HG03571 (cell line): Measurements from ENCODE around the gene DOLPP1.

Experiments used
- ATAC-seq: cut with Tn5 transposase; IDR thresholded peaks from one replicate; pipeline ENCODE4 v1.9.1; 2021; ENCODE audit not compliant: unreplicated experiment

The DOLPP1 gene, protein sequence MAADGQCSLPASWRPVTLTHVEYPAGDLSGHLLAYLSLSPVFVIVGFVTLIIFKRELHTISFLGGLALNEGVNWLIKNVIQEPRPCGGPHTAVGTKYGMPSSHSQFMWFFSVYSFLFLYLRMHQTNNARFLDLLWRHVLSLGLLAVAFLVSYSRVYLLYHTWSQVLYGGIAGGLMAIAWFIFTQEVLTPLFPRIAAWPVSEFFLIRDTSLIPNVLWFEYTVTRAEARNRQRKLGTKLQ

DNA sequence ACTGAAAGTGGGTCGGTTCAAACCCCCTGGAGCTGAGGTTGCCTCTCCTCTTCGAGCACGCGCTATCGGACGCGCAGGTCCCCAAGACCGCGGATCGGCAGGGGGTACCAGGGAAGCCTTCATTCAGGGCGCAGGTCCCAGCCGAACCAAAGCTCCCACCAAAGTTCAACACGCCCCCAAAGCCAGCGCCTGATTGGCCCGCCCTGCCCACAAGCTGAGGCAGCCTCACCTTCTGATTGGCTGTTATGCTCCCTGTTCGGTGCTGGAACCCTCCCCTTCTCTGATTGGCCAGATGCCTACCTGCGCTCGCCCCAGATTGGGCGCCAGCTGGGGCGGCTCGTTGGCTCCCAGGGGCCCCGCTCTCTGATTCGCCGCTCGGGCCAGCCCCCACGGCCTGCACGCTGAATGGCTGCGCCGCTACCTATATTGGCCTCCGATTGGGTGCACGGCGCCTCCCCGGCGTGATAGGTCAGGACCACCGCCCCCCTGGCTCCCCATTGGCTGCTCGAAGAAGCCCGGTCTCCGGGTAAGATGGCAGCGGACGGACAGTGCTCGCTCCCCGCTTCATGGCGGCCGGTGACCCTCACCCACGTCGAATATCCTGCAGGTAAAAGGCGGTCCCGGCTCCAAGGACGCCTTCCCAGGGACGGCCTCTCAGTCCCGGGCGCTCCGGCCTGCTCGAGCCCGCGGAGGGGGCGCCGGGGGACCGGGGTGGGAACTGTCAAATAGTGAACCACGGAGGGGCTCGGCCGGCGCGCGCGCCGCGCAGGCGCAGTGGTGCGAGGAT, at the start of gene DOLPP1:
Gene DOLPP1, plus strand, starts transcription at position 511 of the 787 bp plus-strand sequence. Its CDS starts 21 bp downstream, at position 532.
- peak; percentile 87 for ATAC-seq

DNA sequence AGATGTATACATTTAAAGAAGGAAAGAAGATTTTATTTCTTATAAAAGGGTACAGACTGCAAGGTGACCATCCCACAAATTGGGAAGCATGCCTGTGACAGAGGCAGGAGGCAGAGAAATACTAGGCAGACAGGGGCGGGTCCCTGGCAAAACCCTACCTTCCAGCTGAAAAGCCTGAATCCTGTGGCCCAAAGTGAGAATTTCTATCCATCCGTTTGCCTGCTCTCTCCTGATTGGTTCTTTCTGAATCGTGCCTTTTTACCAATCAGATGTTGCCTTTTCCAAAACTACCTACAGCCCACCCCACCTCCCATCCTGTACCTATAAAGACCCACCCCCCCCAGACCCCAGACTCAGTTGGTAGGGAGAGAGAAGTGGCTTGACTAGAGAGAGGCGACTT, 49.4 kb upstream of the DOLPP1 start:
- ATAC-seq: no peak

DNA sequence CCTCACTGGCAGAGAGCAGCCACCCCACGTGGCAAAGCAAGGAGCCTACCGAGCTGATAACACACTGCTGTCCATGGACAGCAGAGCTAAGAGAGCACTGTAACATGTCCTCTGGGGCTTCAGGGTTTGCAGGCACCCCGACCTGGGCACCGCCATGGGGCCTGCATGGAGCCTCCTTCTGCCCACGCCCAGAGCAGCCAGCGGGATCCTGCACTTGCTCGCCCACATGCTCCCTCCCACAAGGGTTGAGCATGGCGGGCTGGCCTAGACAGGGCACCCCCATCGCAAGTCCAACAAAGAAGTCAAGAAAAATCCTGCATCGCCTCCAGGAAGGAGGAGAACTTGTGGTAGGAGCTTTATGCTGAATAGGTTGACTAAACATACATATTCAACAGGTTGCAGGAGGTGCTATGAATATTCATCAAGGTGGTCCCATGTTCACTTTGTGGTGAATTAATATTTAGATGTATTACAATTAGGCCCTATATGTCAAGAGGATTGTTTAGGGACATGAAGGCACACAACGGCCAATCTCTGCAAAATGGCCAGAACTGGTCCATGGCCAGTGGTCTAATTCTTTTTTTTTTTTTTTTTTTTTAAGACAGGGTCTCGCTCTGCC, 48.3 kb upstream of the DOLPP1 start:
- no peak for ATAC-seq

DNA sequence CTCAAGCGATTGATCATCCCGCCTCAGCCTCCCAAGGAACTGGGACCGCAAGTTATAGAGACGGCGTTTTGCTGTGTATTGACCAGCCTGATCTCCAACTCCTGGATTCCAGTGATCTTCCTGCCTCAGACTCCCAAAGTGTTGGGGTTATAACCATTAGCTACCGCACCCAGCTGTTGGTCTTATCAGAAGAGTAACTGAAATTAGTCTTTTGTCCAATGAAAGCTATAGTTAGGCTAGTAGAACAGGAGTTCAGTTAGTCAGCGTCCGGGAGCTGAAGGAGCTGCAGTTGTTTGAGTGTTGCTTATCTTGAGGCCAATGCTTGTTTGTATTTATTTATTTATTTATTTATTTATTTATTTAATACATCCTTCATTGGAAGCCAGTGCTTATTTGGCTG, 47.7 kb upstream of the DOLPP1 start:
- ATAC-seq: no peak

DNA sequence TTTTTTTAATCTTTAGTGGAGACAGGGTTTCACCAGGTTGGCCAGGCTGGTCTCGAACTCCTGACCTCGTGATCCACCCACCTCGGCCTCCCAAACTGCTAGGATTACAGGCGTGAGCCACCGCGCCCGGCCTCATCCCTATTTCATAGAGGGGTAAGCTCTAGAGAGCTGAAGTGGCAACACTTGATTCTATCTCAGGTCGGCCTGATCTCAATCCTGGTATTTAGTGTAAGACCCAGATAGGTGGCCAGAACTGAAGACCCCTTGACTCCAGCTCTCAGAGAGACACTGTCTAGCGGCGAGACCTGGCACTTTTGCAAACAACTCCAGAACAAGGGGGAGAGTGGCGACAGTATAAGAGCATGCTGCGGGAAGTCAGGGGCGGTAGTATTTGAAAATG, 45.1 kb upstream of the DOLPP1 start:
- peak; percentile 2 for ATAC-seq

DNA sequence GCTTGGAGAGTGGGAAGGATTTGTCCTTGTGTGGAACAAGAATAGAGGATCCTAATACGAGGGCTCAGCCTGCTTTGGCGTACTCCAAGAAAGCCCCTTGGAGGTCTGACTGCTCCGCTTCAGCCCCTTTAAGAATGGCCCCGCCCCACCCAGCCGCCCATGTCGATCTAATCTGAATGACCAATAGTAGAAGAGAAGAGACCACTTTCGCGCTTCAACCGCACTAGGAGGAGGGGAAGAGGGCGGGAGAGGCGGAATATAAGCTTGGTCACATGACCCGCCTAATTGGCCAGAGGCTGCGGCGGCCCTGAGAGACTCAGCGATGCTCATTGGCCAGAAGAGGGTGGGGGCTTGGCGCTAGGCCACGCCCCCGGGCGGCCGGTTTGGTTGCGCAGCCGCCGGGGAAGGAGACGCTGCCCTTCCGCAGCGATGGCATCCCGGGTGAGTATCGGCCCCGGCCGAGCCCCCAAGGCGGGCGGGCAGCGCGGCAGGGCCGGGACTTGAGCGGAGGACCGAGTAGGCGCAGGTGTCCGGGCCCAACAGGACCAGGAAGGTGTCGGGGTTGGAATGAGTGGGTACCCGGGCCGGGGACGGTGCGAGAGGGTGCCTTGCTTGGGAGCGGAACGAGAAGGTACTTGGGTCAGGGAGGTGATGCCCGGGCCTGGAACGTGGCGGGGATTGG, 44.5 kb upstream of the DOLPP1 start, which contains the start of gene MIGA2:
Gene MIGA2, plus strand, starts transcription at position 386 of the 682 bp plus-strand sequence. CDS start 3,969 bp downstream, outside the sequence.
- peak; percentile 87 for ATAC-seq

DNA sequence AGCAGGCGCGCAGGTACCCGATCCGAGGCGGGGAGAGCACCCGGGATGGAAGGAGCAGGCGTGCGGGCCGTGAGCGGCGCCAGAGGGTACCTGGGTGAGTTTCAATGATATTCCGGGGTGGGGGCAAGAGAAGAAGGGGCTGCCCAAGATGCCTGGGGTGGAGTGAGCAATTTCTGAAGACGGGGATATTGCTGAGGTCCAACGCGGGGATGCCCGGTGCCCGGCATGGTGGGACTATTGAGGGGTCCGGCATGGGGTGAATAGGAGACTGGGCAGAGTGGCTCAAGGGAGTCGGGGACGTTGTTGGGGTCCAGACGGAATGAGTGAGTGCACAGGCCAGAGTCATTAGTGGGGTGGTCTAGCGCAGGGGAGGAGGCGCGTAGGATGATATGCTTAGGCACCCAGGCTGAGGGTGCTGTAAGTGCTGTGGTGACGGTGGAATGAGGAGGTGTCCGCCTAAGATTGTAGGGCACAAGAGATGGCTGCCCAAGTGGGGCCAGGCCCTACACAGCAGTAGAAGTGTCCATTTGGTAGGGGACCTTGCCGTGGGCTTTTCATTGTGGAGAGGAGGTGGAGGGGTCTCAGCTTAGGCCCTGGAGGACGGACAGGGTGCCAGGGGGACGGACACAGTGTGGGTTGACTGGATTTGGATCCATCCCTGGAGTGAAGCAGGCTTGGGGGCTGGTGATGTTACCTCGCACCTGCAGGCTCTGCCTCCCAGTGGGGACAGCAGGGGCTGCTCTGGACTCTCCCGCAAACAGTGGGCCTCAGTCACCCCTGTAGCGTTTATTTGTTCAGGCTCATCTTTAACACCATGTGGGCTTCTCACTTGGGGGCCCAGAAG, 43.8 kb upstream of the DOLPP1 start:
- ATAC-seq: no peak

DNA sequence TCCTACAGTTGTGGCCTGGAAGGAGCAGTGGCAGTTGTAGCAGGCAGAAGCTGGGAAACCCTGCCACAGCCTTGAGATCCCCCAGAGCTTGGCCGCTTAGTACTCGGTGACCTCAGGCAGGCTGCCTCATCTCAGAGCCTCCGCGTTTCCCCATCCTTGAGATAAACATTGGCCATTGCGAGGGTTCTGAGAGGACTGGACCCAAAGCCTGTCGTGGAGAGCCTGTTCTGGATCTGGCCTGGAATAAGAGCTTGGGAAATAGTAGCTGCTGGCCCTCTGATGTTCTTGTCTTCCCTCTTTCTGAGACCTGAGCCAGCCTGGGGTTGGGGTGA, 43.2 kb upstream of the DOLPP1 start:
- ATAC-seq: no peak

DNA sequence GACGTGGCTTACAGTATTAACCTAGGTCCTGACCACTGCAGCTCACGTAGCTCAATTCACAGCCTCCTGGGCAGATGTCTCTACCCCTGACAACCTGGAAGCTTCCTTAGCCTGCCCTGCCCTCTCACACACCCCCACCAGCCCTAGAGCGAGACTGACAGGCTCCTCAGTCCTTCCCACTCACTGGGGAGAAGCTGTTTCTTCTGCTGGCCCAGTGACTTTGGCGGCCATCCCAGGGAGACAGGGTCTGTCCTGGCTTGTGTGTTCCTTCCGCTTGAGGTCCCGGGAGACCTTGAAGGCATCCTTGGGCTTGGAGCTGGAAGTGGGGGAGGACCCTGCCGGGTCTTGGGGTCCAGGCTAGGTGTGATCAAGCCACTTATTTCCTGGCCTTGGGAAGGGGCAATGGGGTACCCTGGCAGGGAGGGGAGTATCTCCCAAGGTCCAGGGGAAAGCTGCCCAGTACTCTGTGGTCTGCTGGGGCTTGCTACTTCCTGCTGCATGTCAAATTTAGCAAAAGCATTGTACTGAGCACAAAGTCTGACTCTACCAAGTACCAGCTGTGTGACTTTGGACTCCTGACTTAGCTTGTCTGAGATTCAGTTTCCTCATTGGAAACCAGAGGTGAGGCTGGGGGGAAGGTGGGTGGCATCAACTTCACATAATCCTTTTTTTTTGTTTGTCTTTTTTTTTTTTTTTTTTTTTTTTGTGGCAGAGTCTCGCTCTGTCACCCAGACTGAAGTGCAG, 42.6 kb upstream of the DOLPP1 start:
- no peak for ATAC-seq

DNA sequence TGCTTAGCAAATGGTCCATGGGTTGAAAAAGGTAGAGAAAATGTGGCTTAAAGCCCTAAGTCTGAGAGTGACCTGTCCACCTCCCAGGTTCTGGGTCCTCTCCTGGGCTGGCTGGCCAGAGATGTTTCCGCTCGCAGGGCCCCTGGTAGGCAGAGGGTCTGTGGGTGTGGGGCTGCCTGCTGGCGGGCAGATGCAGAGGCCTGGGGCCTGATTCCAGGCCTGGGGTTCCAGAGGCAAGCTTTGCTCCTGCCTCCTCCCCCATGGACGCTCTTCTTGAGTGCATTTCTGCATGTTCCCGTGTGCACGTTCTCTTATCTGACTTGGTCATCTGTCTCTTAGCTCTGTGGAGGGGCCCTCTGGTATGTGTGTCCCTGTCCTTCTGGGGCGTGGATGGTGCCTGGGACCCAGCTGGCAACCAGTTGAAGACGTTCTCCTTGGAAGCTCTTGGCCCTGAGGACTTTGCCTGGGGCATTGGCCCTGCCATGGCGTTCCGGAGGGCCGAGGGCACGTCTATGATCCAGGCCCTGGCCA, 40.7 kb upstream of the DOLPP1 start:
- ATAC-seq: no peak

DNA sequence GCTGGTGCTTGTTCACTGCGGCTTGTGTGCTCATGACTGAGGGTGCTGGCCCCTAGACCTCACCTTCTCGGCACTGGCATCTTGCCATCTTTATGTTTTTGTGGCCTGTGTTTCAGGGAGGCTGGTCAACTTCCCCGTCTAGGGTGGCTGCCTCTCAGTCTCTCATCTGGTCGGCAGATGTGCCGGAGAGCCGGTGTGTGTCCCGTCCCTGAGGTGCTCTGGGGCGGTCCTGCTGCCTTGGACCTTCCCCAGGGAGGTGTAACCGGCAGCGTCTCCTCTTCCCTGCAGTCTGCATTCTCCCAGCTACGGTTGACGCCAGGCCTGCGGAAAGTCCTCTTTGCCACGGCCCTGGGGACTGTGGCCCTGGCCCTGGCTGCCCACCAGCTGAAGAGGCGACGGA, 38.9 kb upstream of the DOLPP1 start:
- ATAC-seq: no peak

DNA sequence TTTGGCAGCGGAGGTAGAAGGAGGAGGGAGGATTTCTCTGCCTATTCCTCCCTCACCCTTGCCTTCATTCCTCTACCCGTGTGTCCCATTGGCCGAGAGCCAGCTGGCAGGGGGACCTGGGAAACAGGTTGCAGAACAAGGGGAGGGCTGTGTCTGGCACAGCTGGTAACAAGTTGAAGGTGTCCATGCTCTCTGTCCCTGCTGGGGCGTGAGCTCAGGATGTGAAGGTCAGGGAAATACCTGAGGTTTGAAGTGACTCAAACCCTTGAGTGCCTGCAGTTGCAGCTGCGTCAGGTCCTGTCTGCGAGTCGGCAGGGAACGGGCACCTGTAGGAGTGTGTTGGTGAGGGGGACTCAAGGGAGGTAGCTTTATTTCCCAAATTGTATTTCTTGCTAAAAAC, 28.3 kb upstream of the DOLPP1 start:
- ATAC-seq: no peak

DNA sequence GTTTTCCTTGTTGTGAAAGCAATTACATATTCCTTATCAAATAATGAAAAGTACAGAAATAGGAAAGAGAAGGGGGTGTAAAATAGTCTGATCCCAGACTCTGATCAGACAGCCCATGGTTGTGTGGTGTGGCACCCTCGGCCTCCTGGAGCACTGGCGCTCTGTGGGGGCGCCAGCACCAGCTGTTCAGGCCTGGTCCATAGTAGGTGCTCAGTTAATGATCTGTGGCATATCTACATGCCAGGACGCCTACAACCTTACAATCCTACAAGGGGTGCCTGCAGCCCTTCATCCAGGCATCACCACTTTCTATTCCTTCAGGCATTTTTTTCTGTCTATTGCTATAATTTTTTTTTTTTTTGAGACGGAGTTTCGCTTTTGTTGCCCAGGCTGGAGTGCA, 27.9 kb upstream of the DOLPP1 start:
- ATAC-seq: no peak

DNA sequence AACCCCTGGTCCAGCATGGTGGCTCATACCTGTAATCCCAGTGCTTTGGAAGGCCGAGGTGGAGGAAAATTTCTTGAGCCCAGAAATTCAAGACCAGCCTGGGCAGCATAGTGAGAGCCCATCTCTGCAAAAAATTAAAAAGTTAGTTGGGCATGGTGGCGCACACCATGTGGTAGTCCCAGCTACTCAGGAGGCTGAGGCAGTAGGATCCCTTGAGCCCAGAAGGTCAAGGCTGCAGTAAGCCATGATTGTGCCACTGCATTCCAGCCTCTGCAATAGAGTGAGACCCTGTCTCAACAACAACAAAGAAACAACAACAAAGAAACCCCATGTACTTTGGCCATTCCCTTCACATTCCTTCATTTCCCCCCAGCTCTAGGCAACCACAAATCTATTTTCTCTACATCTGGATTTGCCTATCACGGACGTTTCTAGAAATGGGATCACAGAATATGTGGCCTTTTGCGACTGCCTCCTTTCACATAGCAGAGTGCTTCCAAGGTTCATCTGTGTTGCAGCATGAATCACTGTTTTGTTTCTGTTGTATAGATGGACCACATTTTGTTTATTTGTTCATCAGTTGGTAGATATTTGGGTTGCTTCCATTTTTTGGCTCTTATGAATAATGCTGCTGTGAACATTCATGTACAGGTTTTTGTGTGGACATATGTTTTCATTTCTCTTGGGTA, 26.6 kb upstream of the DOLPP1 start:
- no peak for ATAC-seq

DNA sequence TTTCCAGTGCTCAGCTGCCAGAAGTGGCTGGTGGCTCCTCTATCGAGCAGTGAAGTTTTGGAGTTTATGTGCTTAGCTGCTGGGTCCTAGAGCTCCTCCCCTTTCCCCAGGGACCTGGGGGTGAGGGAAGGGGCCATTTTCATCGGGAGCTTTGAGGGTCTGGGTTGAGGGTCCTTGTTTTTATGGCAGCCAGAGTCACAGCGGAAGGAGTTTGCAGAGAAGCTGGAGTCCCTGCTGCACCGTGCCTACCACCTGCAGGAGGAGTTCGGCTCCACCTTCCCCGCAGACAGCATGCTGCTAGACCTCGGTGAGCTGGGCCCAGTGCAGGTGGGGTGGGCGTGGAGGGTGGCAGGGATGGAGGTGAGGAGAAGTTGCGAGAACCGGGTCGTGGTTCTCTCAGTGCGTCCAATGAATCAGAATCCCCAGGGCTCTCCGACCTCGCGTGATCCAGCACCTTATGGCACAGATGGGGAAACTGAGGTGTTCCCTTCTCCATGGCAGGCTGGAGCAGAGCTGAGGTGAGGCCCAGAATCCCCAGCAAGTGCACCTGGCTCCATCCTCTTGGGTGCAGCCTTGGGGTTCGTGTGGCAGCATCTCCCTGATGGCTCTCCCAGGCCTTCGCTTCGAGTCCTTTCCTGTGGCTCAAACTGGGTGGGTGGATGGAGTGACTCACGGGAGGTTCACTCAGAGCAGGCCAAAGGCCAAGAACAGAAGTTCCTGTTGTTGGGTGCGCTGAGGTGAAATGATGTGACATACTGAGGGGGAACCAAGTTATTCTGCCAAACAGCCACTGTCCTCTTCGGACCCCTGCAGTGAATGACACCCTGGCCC, 21.7 kb upstream of the DOLPP1 start:
- ATAC-seq: no peak

DNA sequence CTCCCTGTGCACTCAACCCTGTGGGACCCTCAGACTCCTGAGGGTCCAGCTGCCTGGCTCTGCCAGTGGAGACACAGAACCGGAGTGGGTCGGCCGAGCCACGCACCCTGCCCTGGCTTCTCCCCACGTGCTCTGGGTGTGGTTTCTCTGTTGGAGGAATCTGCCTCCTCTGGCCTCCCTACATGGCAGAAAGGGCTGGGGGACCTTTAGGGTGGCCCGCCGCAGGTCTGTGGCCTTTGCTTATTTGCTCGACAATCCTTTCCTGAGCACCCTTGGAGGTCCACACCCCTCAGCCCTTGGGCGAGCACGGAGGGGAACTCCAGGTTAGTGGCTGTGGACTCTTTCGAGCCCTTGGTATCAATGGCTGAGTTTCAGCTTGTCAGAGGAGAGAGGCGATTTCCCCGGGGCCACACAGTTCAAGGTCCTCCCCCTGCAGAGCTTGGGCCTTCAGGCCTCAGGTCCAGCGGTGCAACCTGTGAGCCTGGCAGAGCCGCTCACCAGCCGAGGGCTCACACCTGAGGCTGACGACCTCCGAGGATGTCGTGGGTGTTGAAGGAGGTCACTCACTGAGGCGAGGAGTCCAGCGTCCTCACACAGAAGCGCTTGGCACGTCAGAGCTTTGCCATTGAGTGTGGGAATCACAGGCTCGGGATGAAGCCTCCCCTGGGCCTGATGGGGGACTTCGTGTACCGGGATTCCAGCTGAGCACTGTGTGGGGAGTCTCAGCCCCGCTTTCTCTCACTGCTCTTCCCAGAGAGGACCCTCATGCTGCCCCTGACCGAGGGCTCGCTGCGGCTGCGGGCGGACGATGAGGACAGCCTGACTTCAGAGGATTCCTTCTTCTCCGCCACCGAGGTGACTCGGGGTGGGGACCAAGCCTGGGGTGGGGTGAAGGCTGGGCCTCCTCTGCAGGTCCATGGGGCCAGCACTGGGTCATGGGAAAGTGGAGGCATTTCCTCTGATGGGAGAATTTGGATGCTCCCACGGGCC, 20.8 kb upstream of the DOLPP1 start:
- ATAC-seq: no peak

DNA sequence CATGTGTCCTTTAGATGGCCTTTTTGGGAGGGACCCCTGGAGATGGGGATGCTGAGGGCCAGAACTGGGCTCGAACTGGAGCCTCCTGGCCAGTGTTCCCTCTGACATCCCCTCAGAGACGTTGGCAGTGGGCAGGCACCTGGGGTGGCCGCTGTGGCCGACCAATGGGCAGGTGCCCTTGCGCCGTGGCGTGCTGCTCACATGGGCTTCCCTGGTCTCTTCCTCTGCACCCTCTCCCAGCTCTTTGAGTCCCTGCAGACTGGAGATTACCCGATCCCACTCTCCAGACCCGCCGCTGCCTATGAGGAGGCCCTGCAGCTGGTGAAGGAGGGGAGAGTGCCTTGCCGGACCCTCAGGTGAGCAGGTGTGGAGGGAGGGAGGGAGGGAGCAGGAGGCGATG, 19.9 kb upstream of the DOLPP1 start:
- no peak for ATAC-seq
